ENCODE results near the gene VSX2. TPM values are rescaled to one million over a fixed set of nuclear protein-coding genes. Genes with fewer than 3 reads are reported as not detected.

The VSX2 gene
- polyA plus RNA-seq, 2 of the 4 experiments (the other 2 are of a cell fraction): not detected

- peak in 1 of 2 experiments; percentile 24 for DNase-seq (ENCODE audit: low read depth in 1 of 2, low spot score in 1 of 2)
- CTCF ChIA-PET: interaction anchor here (1.1 to 1.7 kb wide), 3 partner anchors 18 to 164 kb away, joined by 3 to 8 read pairs (median 6); no protein-coding TSS in a partner anchor
- peak; percentile 67 to 74 for ATAC-seq
- POLR2A ChIA-PET: no interaction called here
- no peak for FAIRE-seq
- H3K4me3 ChIP-seq: no peak overlapping the region
- TF ChIP-seq PHF8 (IDR thresholded peaks at IDR 0.05; ENCODE audit: borderline replicate concordance, low read depth) (no peak), ZC3H11A (IDR thresholded peaks at IDR 0.05) (no peak), CBX8 (IDR thresholded peaks at IDR 0.05) (no peak), HES2 (IDR thresholded peaks at IDR 0.05) (no peak), RARB (CRISPR knock-in tag; IDR thresholded peaks at IDR 0.05) (no peak), EHMT2 (IDR thresholded peaks at IDR 0.05; ENCODE audit: low read depth) (no peak), RFX5 (IDR thresholded peaks at IDR 0.05) (no peak), ZFP36 (IDR thresholded peaks at IDR 0.05; ENCODE audit: borderline replicate concordance, partially characterized antibody) (no peak), RAD21 (conservative IDR thresholded peaks at IDR 0.05 in 1 of 2, IDR thresholded peaks at IDR 0.05 in 1 of 2) (no peak), TP53 (CRISPR knock-in tag; IDR thresholded peaks at IDR 0.05) (no peak), PBX3 (IDR thresholded peaks at IDR 0.05) (no peak), CEBPB (IDR thresholded peaks at IDR 0.05) (no peak), BCL3 (IDR thresholded peaks at IDR 0.05) (no peak), NR3C1 (IDR thresholded peaks at IDR 0.05) (no peak)
- no peak overlapping the region for H3K4me2 ChIP-seq
- H3K4me1 ChIP-seq: peaks cover 2% of the 10 kb centered on the region
- no peak overlapping the region for H3K27ac ChIP-seq
- peaks cover 7% of the 10 kb centered on the region; the same call in 2 of the 3 replicates for H3K9me3 ChIP-seq
- WGBS (ENCODE audit: missing lambda C conversion rate): 65% methylated on average over 6 of the region's 6 CpGs
Observed at GRCh38 chr14:74275241-74275841, 36.1 kb downstream of the VSX2 start.

- no peak for ATAC-seq
- FAIRE-seq: no peak
- Histone ChIP-seq H3K4me1 (no peaks in the 10 kb centered on the region), H3K9me3 (peaks cover 7% of the 10 kb centered on the region; the same call in 2 of the 3 replicates), H3K4me3 (no peak overlapping the region), H3K4me2 (no peak overlapping the region), H3K27ac (no peak overlapping the region)
- no peak for DNase-seq (ENCODE audit: low read depth in 1 of 2, low spot score in 1 of 2)
- POLR2A ChIA-PET: no interaction called here
- 20% methylated on average over 1 of the region's 2 CpGs for WGBS (ENCODE audit: missing lambda C conversion rate)
- TF ChIP-seq HES2 (IDR thresholded peaks at IDR 0.05) (no peak), REST (IDR thresholded peaks at IDR 0.05) (no peak), ZSCAN20 (CRISPR knock-in tag; IDR thresholded peaks at IDR 0.05) (no peak), EP300 (IDR thresholded peaks at IDR 0.05) (no peak), CBX8 (IDR thresholded peaks at IDR 0.05) (no peak), RNF2 (IDR thresholded peaks at IDR 0.05; ENCODE audit: borderline replicate concordance, low read depth) (no peak), BCL3 (IDR thresholded peaks at IDR 0.05) (no peak), JUNB (IDR thresholded peaks at IDR 0.05) (no peak), E2F6 (IDR thresholded peaks at IDR 0.05; ENCODE audit: borderline replicate concordance, low read depth) (no peak), JUN (IDR thresholded peaks at IDR 0.05) (no peak), CHD2 (IDR thresholded peaks at IDR 0.05; ENCODE audit: low read length, partially characterized antibody) (no peak), HEYL (CRISPR knock-in tag; IDR thresholded peaks at IDR 0.05) (no peak), BHLHE40 (IDR thresholded peaks at IDR 0.05; ENCODE audit: low read depth, low read length) (no peak), MYC (IDR thresholded peaks at IDR 0.05; ENCODE audit: borderline replicate concordance, low read length) (no peak), CTCF (IDR thresholded peaks at IDR 0.05) (no peak), FOSB (CRISPR knock-in tag; IDR thresholded peaks at IDR 0.05) (no peak)
- CTCF ChIA-PET: interaction anchor here (0.9 to 1.4 kb wide), 4 partner anchors 16 to 26 kb away, joined by 3 to 4 read pairs (median 3); no protein-coding TSS in a partner anchor
Observed at GRCh38 chr14:74278080-74278479, 38.8 kb downstream of the VSX2 start.

All from A549 (cell line).